Activated naive CD4-positive, alpha-beta T cell treated with anti-CD3 and anti-CD28 coated beads, Interleukin-2, amount 50 U/mL, for 72 hours (primary cell): ENCODE measurements around the gene ZC3H18. TPM values are rescaled to one million over a fixed set of nuclear protein-coding genes. Genes with fewer than 3 reads are reported as not detected.

Experiments used
- ATAC-seq, 2 donors: fragments of 150-1000 bp; cut with Tn5 transposase; 2 replicates each; pipeline ENCODE4 v1.10.0; 2021; ENCODE audit warnings: mild to moderate bottlenecking in 2 of 2, moderate library complexity in 2 of 2
- DNase-seq, 2 donors: peaks; one replicate each; pipeline ENCODE4 v3.0.0; 2021 to 2022; ENCODE audit warnings: low spot score in 2 of 2
- H3K27ac Mint-ChIP-seq, 2 donors: one replicate each; pipeline ENCODE4 v1.8.0; 2022; ENCODE audit warnings: mild to moderate bottlenecking in 2 of 2, mixed read lengths in 2 of 2
- H3K36me3 Mint-ChIP-seq, 2 donors: one replicate each; pipeline ENCODE4 v1.8.0; 2022; ENCODE audit warnings: mixed read lengths in 2 of 2
- H3K9me3 Mint-ChIP-seq, 2 donors: one replicate each; pipeline ENCODE4 v1.8.0; 2022; ENCODE audit warnings: mixed read lengths in 2 of 2
- total RNA-seq, 2 donors: library from RNA; stranded (reverse); gene quantifications; one replicate each; pipeline ENCODE4 v1.2.3, GENCODE V29; 2022

The ZC3H18 gene
- total RNA-seq, 2 donors from 2014 or later = 70.3 to 71.9 TPM

GRCh38 chr16:88530051-88530857, 39.9 kb upstream of the ZC3H18 start:
- no peak for DNase-seq
- H3K9me3 Mint-ChIP-seq = no peaks in the 10 kb centered on the region

GRCh38 chr16:88530858-88531203, 39.4 kb upstream of the ZC3H18 start:
- DNase-seq (no peak), ATAC-seq (no peak)
- peak overlapping the region; percentile 51 to 70 for H3K27ac Mint-ChIP-seq
- H3K9me3 Mint-ChIP-seq = no peaks in the 10 kb centered on the region
- no peaks in the 10 kb centered on the region for H3K36me3 Mint-ChIP-seq

More at GRCh38 chr16:88530051-88530857, 39.9 kb upstream of the ZC3H18 start:
- Mint-ChIP-seq H3K36me3 (no peaks in the 10 kb centered on the region), H3K27ac (peak overlapping the region; percentile 51 to 70)
- no peak for ATAC-seq

DNA sequence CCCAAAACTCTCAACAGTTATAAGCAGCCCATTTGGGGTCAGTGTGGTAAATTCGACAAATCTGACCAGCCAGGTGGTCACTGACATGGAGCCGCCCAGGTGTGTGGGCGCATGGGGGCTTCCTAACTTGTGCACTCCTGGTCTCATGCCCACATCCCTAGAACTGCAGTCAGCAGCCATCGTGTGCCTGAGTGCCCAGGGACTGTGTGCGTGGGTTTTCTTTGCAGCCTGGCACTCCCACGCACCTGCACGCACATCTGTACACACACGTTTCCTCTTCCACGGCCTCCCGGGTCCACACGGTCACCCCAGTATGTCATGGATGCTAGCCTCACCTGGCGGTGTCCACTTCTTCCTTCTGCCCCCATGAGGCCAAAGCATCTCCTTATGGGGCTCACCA, 38.9 kb upstream of the ZC3H18 start:
- peak overlapping the region in 1 of 2 donors; percentile 70 for H3K27ac Mint-ChIP-seq
- DNase-seq = no peak
- no peak for ATAC-seq
- H3K9me3 Mint-ChIP-seq = no peaks in the 10 kb centered on the region
- H3K36me3 Mint-ChIP-seq = no peaks in the 10 kb centered on the region

GRCh38 chr16:88531931-88532433, 38.2 kb upstream of the ZC3H18 start:
- DNase-seq = no peak
- Mint-ChIP-seq H3K27ac (peak overlapping the region in 1 of 2 donors; percentile 70), H3K36me3 (no peaks in the 10 kb centered on the region), H3K9me3 (no peaks in the 10 kb centered on the region)
- ATAC-seq = no peak

DNA sequence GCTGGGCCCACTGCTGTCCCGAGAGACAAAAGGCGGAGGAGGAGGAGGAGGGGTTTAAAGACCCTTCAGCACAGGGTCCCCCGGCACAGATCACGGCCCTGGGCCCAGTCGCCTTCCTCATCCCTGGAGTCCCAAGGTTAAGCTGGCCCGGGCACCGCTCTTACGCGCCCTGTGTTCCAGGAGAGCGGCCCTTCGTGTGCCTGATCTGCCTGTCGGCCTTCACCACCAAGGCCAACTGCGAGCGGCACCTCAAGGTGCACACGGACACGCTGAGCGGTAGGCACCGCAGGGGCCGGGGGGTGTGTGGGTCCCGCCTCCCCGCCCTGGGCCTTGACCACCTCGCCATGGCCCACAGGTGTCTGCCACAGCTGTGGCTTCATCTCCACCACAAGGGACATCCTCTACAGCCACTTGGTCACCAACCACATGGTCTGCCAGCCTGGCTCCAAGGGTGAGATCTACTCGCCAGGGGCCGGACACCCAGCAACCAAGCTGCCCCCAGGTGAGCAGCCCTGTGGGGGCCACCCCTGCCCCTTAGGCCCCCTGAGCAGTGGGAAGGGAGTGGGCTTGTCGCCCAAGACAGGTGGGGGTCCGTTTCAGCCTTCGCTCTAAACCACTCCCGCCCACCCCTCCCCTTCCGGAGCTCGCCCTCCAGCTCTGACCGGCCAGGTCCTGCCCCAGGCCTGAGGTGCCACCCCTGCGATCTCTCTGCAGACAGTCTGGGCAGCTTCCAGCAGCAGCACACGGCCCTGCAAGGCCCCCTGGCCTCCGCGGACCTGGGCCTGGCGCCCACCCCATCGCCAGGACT, 37.6 kb upstream of the ZC3H18 start:
- ATAC-seq (no peak), DNase-seq (no peak)
- no peaks in the 10 kb centered on the region for H3K36me3 Mint-ChIP-seq
- peak overlapping the region in 1 of 2 donors; percentile 70 for H3K27ac Mint-ChIP-seq
- no peaks in the 10 kb centered on the region for H3K9me3 Mint-ChIP-seq

- ATAC-seq (no peak), DNase-seq (no peak)
- no peaks in the 10 kb centered on the region for H3K36me3 Mint-ChIP-seq
- no peak overlapping the region for H3K27ac Mint-ChIP-seq
- no peaks in the 10 kb centered on the region for H3K9me3 Mint-ChIP-seq
Measured at GRCh38 chr16:88533381-88533917, 36.8 kb upstream of the ZC3H18 start.

GRCh38 chr16:88533932-88534637, 36.1 kb upstream of the ZC3H18 start:
- peak; percentile 70 to 82 for ATAC-seq
- peak; percentile 82 to 83 for DNase-seq
- Mint-ChIP-seq H3K27ac (no peak overlapping the region), H3K36me3 (no peaks in the 10 kb centered on the region), H3K9me3 (no peaks in the 10 kb centered on the region)

- peak overlapping the region; percentile 60 to 81 for H3K27ac Mint-ChIP-seq
Measured at GRCh38 chr16:88534638-88535190, 35.5 kb upstream of the ZC3H18 start.

DNA sequence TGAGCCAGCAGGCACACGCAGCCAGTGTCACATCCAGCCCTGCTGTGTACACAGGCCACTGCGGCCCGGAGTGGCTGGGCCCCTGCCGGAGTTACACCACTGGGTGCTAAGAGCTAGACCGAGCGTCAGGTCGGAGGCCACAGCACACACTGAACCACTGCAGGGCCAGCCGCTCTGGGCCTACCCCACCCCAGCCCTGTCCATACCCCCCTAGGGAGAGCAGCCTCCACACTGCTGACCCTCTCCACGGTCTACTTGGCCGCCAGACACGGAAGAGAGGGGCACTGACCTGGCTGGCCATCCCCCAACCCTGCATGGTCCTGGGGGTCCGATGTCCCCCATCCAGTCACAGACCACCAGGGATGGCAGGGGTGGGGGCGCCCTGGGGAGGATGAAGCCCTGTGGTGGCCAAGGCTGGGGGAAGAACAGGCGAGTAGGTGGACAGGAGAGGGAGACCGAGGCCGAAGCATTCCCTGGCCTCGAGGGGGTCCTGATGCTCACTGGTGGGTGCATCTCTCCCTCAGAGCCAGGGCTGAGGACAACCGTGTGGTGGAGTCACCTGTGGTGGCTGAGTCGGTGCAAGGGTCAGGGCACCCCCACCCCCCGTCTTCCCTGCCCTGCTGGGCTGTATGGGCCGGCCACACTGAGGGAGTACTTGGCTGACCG, 34.9 kb upstream of the ZC3H18 start:
- ATAC-seq = no peak
- Mint-ChIP-seq H3K36me3 (no peaks in the 10 kb centered on the region), H3K9me3 (no peaks in the 10 kb centered on the region), H3K27ac (peak overlapping the region; percentile 74 to 81)
- no peak for DNase-seq

More at GRCh38 chr16:88534638-88535190, 35.5 kb upstream of the ZC3H18 start:
- Mint-ChIP-seq H3K9me3 (no peaks in the 10 kb centered on the region), H3K36me3 (no peaks in the 10 kb centered on the region)
- ATAC-seq = peak in 1 of 2 donors; percentile 17
- DNase-seq = no peak

DNA sequence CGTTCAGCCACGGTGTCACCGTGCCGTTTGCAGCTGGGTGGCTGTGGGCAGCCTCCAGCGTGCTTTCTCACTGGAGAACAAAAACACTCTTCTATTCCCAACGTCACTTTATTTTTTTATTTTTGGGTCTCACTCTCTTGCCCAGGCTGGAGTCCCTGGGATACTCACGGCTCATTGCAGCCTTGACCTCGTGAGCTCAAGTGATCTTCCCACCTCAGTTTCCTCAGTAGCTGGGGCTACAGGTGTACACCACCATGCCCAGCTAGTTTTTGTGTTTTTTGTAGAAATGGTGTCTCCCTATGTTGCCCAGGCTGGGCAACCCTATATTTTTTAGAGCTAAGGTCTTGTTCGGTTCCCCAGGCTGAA, 34.4 kb upstream of the ZC3H18 start:
- peak overlapping the region; percentile 74 to 81 for H3K27ac Mint-ChIP-seq
- no peak for ATAC-seq
- no peaks in the 10 kb centered on the region for H3K36me3 Mint-ChIP-seq
- DNase-seq = no peak
- no peaks in the 10 kb centered on the region for H3K9me3 Mint-ChIP-seq

GRCh38 chr16:88536510-88536909, 33.7 kb upstream of the ZC3H18 start:
- ATAC-seq = no peak
- DNase-seq = no peak
- Mint-ChIP-seq H3K36me3 (no peaks in the 10 kb centered on the region), H3K9me3 (no peaks in the 10 kb centered on the region), H3K27ac (peak overlapping the region; percentile 22 to 81)

DNA sequence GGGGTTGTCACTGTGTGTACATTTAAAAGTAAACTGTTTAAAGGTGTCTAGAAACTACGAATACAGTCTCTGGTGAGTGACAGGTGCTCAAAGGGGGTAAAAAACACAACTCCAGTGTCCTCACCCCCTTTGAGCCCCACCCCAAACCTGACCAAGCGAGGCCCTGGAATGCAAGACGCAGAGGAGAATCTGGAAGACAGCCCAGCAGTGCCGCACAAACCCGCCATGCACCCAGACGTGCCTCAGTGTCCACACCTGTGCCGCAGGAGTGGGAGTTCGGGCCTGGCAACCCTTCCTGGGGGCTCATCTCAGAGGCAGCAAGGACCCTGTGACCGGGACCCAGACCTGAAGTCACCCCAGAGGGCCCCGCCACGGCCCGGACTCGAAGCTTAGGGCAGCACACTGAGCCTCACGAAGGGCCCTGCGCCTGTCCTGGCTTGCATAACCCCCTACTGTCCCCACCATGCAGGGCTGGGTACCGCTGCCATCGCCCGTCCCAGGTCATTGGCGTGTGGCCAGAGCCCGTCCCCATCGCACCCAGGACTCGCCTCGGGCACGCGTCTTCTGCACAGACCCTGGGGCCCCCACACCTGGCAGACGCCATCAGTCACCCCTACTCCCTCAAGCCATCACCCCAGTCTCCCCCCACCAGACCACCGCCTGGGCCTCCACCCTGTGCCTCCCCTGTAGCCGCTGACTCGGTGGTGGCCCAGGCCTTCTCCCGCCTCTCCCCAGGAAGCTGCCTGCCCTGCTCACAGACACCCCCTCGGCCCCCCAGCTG, 33.0 kb upstream of the ZC3H18 start:
- Mint-ChIP-seq H3K9me3 (no peaks in the 10 kb centered on the region), H3K36me3 (peaks cover 0 to under 1% of the 10 kb centered on the region in 2 donors), H3K27ac (peak overlapping the region; percentile 81 to 86)
- DNase-seq = no peak
- no peak for ATAC-seq

GRCh38 chr16:88537859-88538258, 32.3 kb upstream of the ZC3H18 start:
- Mint-ChIP-seq H3K9me3 (no peaks in the 10 kb centered on the region), H3K36me3 (peaks cover 0 to 8% of the 10 kb centered on the region in 2 donors), H3K27ac (peak overlapping the region; percentile 81 to 86)
- peak in 1 of 2 donors; percentile 2 for DNase-seq
- ATAC-seq = no peak

DNA sequence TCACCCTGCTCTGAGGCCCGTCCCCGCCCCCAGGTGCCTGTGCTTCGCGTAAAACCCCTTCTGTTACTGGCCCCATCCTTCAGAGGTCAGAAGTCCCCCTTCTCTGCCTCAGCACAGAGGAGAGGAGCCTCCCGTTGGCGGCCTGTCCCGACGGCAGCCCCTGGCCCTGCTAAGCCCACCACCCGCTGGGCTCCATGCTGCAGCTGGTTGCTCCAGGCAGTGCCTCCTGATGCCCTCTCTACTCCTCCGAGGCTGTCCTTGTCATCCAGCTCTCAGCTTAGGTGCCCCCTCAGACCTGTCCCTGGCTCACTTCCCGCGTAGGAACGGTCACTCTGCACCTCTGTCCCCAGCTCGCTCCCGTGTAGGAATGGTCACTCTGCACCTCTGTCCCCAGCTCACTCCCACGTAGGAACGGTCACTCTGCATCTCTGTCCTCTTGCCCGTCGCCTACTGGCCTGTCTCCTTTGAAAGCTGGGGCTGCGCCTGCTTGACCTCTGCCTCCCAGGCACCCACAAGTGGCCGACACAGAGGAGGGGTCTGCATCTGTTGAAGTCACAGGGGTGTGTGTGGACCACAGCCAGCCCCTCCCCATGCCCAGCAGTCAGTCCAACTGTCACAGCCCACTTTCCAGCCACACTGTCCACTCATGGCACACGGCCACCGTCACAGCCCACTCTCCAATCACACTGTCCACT, 31.7 kb upstream of the ZC3H18 start:
- ATAC-seq (no peak), DNase-seq (no peak)
- H3K36me3 Mint-ChIP-seq = peaks cover 4 to 14% of the 10 kb centered on the region in 2 donors
- H3K27ac Mint-ChIP-seq = peak overlapping the region; percentile 81 to 86
- H3K9me3 Mint-ChIP-seq = peaks cover 3 to 4% of the 10 kb centered on the region in 2 donors

GRCh38 chr16:88539261-88539651, 30.9 kb upstream of the ZC3H18 start:
- peaks cover 8 to 18% of the 10 kb centered on the region in 2 donors for H3K36me3 Mint-ChIP-seq
- H3K27ac Mint-ChIP-seq = peak overlapping the region in 1 of 2 donors; percentile 81
- peaks cover 6 to 7% of the 10 kb centered on the region in 2 donors for H3K9me3 Mint-ChIP-seq
- DNase-seq = no peak
- ATAC-seq = peak in 1 of 2 donors; percentile 18
